CD4-positive, alpha-beta T cell treated with Interleukin-6 at 100 ng/mL for 8 hours (primary cell): ENCODE measurements around the gene PPFIBP2.

Experiments
- DNase-seq: peaks from one replicate; pipeline ENCODE4 v3.0.0-alpha.2; 2020; ENCODE audit warnings: mixed read lengths, low spot score

PPFIBP2 gene

GRCh38 chr11:7513234-7514098, at the start of gene PPFIBP2:
PPFIBP2 (plus strand) TSS chr11:7513999; CDS start chr11:7549476, 35,477 bp downstream.
- peak; percentile 76 for DNase-seq

- no peak for DNase-seq
These were observed 46.1 kb upstream of the PPFIBP2 start for GRCh38 chr11:7467652-7468051.

- no peak for DNase-seq
These were observed 44.4 kb upstream of the PPFIBP2 start for GRCh38 chr11:7469351-7469865.

- DNase-seq, result no peak
These were observed 42.7 kb upstream of the PPFIBP2 start for GRCh38 chr11:7471071-7471470.

GRCh38 chr11:7473717-7474116, 40.1 kb upstream of the PPFIBP2 start:
- no peak for DNase-seq

GRCh38 chr11:7480113-7480512, 33.7 kb upstream of the PPFIBP2 start:
- no peak for DNase-seq

- DNase-seq, result no peak
These were observed 29.7 kb upstream of the PPFIBP2 start for GRCh38 chr11:7484131-7484530.

GRCh38 chr11:7484645-7485044, 29.2 kb upstream of the PPFIBP2 start:
- DNase-seq, result no peak

GRCh38 chr11:7485186-7486097, 28.4 kb upstream of the PPFIBP2 start, which contains the start of gene OLFML1:
OLFML1 (plus strand) TSS chr11:7485506; CDS start chr11:7485876, 370 bp downstream.
- DNase-seq, result no peak

GRCh38 chr11:7486098-7486780, 27.6 kb upstream of the PPFIBP2 start:
- no peak for DNase-seq

GRCh38 chr11:7486781-7487140, 27.0 kb upstream of the PPFIBP2 start:
- DNase-seq, result no peak

- DNase-seq, result no peak
These were observed 26.4 kb upstream of the PPFIBP2 start for GRCh38 chr11:7487360-7487759.

GRCh38 chr11:7488681-7489080, 25.1 kb upstream of the PPFIBP2 start:
- DNase-seq, result no peak

GRCh38 chr11:7489376-7489775, 24.4 kb upstream of the PPFIBP2 start:
- no peak for DNase-seq

GRCh38 chr11:7490054-7490453, 23.7 kb upstream of the PPFIBP2 start:
- no peak for DNase-seq

- no peak for DNase-seq
These were observed 23.3 kb upstream of the PPFIBP2 start for GRCh38 chr11:7490535-7490934.

GRCh38 chr11:7492253-7492652, 21.5 kb upstream of the PPFIBP2 start:
- DNase-seq, result no peak

GRCh38 chr11:7493670-7494069, 20.1 kb upstream of the PPFIBP2 start:
- no peak for DNase-seq

GRCh38 chr11:7494086-7494745, 19.6 kb upstream of the PPFIBP2 start:
- no peak for DNase-seq

- no peak for DNase-seq
These were observed 17.8 kb upstream of the PPFIBP2 start for GRCh38 chr11:7495882-7496551.

- DNase-seq, result no peak
These were observed 15.6 kb upstream of the PPFIBP2 start for GRCh38 chr11:7498193-7498592.
